ENCODE results near the gene CAGE1. TPM values are rescaled to one million over a fixed set of nuclear protein-coding genes. Genes with fewer than 3 reads are reported as not detected.
"Not testable (repeated sequence)": the region's sequence is repeated elsewhere in the genome, so short reads cannot be mapped to it uniquely, and the experiment has no call there.

The CAGE1 gene
- total RNA-seq, 1 donor from 2014 or later: 0.05 TPM

- no peak for DNase-seq (ENCODE audit: low spot score)
- no peak for ATAC-seq
Measured at GRCh38 chr6:7341271-7341670, 48.3 kb downstream of the CAGE1 start.

- ATAC-seq: peak; percentile 54
- not testable (repeated sequence) for DNase-seq (ENCODE audit: low spot score)
Measured at GRCh38 chr6:7339007-7339732, 50.4 kb downstream of the CAGE1 start.

DNA sequence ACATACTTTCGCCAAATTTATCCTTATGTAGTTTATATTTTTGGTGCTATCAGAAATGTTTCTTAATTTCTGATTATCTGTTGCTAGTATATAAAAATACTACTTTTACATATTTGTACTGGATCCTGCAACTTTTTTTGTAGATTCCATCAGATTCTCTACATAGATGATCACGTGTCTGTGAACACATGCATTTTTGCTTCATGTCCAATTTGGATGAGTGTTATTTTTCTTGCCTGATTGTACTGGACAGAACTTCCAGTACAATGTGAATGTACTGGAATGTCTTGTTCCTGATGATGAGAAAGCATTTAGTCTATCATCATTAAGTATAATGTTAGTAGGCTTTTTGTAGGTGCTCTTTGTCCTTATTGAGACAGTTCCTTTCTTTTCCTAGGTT lies 51.5 kb downstream of the CAGE1 start:
- ATAC-seq (no peak), DNase-seq (ENCODE audit: low spot score) (no peak)

DNA sequence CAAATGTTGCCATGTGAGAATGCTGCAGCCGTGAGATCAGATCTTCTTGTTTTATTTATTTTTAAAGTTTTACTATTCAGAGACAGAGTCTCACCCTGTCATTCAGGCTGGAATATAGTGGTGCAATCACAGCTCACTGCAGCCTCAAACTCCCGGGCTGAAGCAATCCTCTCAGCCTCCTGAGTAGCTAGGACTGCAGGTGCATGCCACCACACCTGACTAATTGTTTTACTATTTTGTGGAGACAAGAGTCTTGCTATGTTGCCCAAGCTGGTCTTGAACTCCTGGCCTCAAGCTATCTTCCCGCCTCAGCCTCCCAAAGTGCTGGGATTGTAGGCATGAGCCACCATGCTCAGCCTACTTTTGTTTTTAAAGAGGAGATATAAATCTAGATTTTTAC lies 54.0 kb downstream of the CAGE1 start:
- ATAC-seq: no peak

DNA sequence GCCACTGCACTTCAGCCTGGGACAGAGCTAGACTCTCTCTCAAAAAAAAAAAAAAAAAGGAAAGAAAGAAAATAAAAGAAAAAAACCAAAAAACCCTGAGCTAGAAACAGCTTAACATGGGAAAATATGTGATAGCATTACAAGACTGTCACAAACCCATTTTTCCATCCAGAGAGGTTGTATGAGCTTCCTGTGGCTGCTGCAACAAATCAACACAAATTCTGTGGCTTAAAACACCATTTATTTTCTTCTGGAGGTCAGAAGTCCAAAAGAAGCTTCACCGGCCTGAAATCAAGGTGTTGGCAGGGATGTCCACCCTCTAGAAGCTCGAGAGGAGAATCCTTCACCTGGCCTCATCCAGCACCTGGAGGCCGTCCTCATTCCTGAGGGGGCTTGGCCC lies 54.9 kb downstream of the CAGE1 start:
- ATAC-seq (no peak), DNase-seq (ENCODE audit: low spot score) (no peak)

More for the DNA sequence above, 54.0 kb downstream of the CAGE1 start:
- DNase-seq (ENCODE audit: low spot score): no peak

DNA sequence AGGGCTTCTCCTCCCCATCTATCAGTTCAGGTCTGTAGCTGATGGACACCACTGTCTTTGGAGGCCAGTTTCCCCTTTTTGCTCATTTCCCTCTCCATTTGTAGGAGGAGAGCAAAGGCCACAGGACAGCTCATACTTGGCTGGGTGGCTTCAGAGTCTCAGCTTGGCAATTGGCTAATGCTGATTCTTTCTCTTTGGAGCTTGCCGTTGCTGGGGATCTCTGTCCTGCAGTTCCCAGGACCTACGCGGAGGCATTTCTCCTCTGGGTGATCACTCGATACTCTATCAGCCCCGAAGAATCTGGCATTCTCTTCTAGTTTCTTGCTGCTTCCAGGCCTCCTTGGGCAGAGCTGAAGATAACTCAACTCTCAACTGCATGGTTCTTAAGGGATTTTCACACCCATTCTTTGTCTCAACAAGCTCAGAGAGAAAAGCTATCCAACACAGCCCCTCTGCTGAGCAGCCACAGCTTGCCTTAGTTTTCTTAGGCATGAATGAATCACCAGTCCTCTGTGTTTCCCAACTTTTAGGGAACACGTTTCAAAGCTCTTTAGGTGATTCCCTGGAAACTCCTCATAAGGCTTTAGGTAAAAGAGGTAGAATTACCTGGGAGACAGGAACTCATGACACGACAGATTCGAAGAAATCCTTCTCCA lies 57.3 kb downstream of the CAGE1 start:
- ATAC-seq (peak; percentile 56), DNase-seq (ENCODE audit: low spot score) (no peak)

GRCh38 chr6:7331452-7331851 lies 58.1 kb downstream of the CAGE1 start:
- ATAC-seq: no peak
- DNase-seq (ENCODE audit: low spot score): no peak

- ATAC-seq (no peak), DNase-seq (ENCODE audit: low spot score) (no peak)
Measured at GRCh38 chr6:7328243-7328642, 61.3 kb downstream of the CAGE1 start.

- ATAC-seq (no peak), DNase-seq (ENCODE audit: low spot score) (no peak)
Measured at GRCh38 chr6:7325750-7326149, 63.8 kb downstream of the CAGE1 start.

DNA sequence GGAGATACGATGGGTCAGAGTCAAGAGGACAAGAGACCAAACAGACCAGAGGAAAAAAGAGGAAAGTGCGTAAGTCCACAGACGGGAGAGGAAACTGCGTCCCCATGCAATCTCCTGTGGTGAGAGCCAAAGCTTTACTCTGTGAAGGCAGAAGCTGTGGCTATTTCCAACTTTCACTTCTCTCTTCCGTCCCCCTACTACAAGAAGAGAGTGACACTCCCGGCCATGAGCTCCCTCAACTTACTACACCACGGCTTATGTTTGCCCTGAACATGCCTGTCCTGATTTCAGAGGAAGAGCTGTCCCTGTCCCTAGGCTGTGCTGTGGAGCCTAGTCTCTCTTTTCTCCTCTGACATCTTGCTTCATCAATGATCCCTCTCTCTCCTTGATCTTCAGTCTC lies 65.0 kb downstream of the CAGE1 start:
- ATAC-seq: peak; percentile 54
- DNase-seq (ENCODE audit: low spot score): no peak

GRCh38 chr6:7323074-7323473 lies 66.5 kb downstream of the CAGE1 start:
- DNase-seq (ENCODE audit: low spot score): no peak
- no peak for ATAC-seq

DNA sequence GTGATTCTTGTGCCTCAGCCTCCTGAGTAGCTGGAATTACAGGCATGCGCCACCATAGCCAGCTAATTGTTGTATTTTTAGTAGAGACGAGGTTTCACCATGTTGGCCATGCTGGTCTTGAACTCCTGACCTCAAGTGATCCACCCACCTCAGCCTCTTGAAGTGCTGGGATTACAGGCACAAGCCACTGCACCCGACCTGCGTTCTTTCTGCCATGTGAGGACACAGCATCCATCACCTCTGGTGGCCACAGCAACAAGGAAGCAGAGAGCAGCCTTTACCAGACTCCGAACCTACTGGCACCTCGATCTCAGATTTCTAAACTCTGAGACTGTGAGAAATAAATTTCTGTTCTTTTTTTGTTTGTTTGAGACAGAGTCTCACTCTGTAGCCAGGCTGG lies 67.7 kb downstream of the CAGE1 start:
- not testable (repeated sequence) for DNase-seq (ENCODE audit: low spot score); ATAC-seq

- not testable (repeated sequence) for ATAC-seq; DNase-seq (ENCODE audit: low spot score)
Measured at GRCh38 chr6:7319406-7319805, 70.1 kb downstream of the CAGE1 start.

DNA sequence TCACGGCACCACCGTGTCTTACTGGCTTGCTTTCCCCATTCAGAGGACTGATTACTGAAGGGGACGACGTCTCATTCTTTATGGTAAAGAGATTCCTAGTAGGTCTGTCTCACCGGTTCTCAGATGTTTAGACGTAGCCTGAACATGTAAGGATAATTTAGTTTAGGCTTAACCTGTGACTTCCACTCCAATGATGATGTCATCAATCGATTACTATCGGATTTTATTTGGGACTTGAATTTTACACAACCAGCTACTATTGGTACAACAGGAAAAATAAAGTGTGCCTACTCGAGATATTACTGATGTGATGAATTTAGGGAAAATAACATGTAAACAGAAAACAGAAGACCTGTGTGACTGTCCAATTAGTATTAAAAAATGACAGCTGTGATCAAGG lies 72.0 kb downstream of the CAGE1 start:
- no peak for DNase-seq (ENCODE audit: low spot score)
- ATAC-seq: no peak

GRCh38 chr6:7316658-7317533 lies 72.6 kb downstream of the CAGE1 start:
- ATAC-seq (no peak), DNase-seq (ENCODE audit: low spot score) (no peak)

- no peak for ATAC-seq
- DNase-seq (ENCODE audit: low spot score): no peak
Measured at GRCh38 chr6:7315948-7316365, 73.6 kb downstream of the CAGE1 start.

GRCh38 chr6:7315087-7315947 lies 74.2 kb downstream of the CAGE1 start:
- not testable (repeated sequence) for DNase-seq (ENCODE audit: low spot score); ATAC-seq

DNA sequence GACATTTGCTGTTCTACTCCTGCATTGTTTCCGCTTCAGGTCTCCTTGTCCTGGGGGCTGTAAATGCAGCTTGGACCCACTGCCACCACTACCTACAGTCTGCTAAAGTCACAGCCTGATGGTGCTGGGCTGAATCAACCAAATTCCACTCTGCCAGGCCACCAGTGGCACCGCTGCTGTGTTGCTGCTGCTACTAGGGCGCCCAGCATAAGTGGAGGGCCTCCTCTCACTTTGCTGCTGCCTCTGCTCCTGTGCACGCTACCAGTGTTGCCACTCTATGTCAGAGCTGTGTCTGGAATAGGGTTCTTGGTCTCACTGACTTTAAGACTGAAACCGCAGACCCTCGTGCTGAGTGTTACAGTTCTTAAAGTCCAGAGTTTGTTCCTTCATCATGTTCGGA lies 75.1 kb downstream of the CAGE1 start:
- DNase-seq (ENCODE audit: low spot score): no peak

DNA sequence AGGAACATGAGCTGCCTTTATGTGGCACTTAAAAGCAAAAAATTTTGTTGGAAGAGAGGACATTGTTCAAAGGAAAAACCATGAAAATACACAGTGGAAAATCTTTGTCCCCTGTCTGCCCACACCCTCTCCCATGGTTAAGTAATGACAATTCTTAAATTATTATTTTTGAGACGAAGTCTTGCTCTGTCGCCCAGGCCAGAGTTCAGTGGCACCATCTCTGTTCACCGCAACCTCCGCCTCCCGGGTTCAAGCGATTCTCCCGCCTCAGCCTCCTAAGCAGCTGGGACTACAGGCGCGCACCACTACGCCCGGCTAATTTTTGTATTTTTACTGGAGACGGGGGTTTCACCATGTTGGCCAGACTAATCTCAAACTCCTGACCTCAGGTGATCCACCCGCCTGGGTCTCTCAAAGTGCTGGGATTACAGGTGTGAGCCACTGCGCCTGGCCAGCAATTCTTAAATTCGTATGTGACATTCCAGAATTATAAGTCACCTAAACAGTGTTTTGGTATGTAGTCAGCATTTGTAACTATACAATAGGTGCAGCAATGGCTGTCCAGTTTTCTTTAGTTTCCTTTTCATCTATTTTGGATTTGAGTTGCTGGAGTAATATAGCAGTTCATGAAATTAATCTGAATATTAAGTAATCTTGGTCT lies 75.9 kb downstream of the CAGE1 start:
- ATAC-seq (no peak), DNase-seq (ENCODE audit: low spot score) (no peak)

More for the DNA sequence above, 75.1 kb downstream of the CAGE1 start:
- no peak for ATAC-seq

Data from left lobe of liver (tissue), 2 donors.